ENCODE measurements around the gene TCP11L1. TPM values are rescaled to one million over a fixed set of nuclear protein-coding genes. Genes with fewer than 3 reads are reported as not detected.

TCP11L1 gene
- total RNA-seq, 1 experiment from 2014 or later = 16.8 TPM

DNA sequence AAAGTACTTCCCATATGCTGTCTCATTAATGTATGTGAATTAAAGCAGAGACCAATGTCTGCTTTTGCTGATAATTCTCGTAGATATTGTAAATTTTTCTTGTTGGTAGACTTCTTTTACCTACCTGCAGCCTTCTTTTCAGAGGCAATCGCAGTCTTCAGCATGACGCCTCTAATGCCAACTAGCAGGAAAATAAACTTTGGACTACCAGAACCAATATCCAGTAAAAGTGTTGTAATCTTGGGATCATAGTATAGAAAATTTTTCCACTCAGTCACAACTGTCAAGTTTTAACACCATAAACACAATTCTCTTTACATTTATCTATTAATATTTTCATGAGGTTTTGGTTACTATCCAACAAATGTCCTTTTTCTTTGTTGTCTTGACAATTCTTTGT lies 21.4 kb upstream of the TCP11L1 start:
- ChIA-PET CTCF (no interaction called here), POLR2A (no interaction called here)
- no peaks in the 10 kb centered on the region for H3K36me3 Mint-ChIP-seq
- peaks cover 38% of the 10 kb centered on the region for H3K27me3 Mint-ChIP-seq (ENCODE audit: low read depth)
- ATAC-seq = no peak
- H3K27ac Mint-ChIP-seq = no peak overlapping the region
- H3K4me3 Mint-ChIP-seq = no peak overlapping the region
- H3K4me1 Mint-ChIP-seq = peaks cover 18% of the 10 kb centered on the region
- TF ChIP-seq RELA (CRISPR knock-in tag; IDR thresholded peaks at IDR 0.05; ENCODE audit: borderline replicate concordance) = no peak
- no peak for TF ChIP-seq ZNF396 (CRISPR knock-in tag; IDR thresholded peaks at IDR 0.05; ENCODE audit: borderline replicate concordance)
- no peak for TF ChIP-seq ZNF219 (CRISPR knock-in tag; IDR thresholded peaks at IDR 0.05; ENCODE audit: borderline replicate concordance)
- DNase-seq (ENCODE audit: low spot score) = no peak
- H3K9me3 Mint-ChIP-seq = no peaks in the 10 kb centered on the region

DNA sequence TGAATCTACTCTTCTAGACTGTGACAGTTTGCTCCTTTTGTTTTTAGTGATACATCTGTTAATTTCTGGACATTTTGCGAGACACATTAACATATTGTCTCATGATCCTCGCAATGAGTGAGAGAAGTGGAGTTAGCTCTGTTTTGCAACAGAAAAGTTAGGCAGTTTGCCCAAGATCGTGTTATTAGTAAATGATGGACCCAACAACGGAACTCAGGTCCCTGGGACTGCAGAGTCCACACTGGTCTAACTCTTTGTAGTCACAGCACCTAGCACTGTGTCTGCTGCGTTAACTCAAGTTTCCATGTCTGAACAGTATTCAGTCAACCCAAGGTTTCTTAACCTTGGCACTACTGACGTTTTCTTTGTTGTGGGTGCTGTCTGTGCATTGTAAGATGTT lies 20.5 kb upstream of the TCP11L1 start:
- Mint-ChIP-seq H3K4me3 (no peak overlapping the region), H3K4me1 (peaks cover 19% of the 10 kb centered on the region), H3K27me3 (ENCODE audit: low read depth) (peaks cover 37% of the 10 kb centered on the region), H3K9me3 (no peaks in the 10 kb centered on the region), H3K36me3 (no peaks in the 10 kb centered on the region), H3K27ac (no peak overlapping the region)
- CTCF ChIA-PET = no interaction called here
- no peak for DNase-seq (ENCODE audit: low spot score)
- TF ChIP-seq, protein P1, sequence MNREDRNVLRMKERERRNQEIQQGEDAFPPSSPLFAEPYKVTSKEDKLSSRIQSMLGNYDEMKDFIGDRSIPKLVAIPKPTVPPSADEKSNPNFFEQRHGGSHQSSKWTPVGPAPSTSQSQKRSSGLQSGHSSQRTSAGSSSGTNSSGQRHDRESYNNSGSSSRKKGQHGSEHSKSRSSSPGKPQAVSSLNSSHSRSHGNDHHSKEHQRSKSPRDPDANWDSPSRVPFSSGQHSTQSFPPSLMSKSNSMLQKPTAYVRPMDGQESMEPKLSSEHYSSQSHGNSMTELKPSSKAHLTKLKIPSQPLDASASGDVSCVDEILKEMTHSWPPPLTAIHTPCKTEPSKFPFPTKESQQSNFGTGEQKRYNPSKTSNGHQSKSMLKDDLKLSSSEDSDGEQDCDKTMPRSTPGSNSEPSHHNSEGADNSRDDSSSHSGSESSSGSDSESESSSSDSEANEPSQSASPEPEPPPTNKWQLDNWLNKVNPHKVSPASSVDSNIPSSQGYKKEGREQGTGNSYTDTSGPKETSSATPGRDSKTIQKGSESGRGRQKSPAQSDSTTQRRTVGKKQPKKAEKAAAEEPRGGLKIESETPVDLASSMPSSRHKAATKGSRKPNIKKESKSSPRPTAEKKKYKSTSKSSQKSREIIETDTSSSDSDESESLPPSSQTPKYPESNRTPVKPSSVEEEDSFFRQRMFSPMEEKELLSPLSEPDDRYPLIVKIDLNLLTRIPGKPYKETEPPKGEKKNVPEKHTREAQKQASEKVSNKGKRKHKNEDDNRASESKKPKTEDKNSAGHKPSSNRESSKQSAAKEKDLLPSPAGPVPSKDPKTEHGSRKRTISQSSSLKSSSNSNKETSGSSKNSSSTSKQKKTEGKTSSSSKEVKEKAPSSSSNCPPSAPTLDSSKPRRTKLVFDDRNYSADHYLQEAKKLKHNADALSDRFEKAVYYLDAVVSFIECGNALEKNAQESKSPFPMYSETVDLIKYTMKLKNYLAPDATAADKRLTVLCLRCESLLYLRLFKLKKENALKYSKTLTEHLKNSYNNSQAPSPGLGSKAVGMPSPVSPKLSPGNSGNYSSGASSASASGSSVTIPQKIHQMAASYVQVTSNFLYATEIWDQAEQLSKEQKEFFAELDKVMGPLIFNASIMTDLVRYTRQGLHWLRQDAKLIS (CRISPR knock-in tag; IDR thresholded peaks at IDR 0.05; ENCODE audit: borderline replicate concordance) = no peak
- TF ChIP-seq CREB1 (CRISPR knock-in tag; IDR thresholded peaks at IDR 0.05) (no peak), SMAD4 (CRISPR knock-in tag; IDR thresholded peaks at IDR 0.05) (no peak), TEAD4 (CRISPR knock-in tag; IDR thresholded peaks at IDR 0.05) (no peak), ATF1 (CRISPR knock-in tag; IDR thresholded peaks at IDR 0.05) (no peak)
- TF ChIP-seq, protein P2, sequence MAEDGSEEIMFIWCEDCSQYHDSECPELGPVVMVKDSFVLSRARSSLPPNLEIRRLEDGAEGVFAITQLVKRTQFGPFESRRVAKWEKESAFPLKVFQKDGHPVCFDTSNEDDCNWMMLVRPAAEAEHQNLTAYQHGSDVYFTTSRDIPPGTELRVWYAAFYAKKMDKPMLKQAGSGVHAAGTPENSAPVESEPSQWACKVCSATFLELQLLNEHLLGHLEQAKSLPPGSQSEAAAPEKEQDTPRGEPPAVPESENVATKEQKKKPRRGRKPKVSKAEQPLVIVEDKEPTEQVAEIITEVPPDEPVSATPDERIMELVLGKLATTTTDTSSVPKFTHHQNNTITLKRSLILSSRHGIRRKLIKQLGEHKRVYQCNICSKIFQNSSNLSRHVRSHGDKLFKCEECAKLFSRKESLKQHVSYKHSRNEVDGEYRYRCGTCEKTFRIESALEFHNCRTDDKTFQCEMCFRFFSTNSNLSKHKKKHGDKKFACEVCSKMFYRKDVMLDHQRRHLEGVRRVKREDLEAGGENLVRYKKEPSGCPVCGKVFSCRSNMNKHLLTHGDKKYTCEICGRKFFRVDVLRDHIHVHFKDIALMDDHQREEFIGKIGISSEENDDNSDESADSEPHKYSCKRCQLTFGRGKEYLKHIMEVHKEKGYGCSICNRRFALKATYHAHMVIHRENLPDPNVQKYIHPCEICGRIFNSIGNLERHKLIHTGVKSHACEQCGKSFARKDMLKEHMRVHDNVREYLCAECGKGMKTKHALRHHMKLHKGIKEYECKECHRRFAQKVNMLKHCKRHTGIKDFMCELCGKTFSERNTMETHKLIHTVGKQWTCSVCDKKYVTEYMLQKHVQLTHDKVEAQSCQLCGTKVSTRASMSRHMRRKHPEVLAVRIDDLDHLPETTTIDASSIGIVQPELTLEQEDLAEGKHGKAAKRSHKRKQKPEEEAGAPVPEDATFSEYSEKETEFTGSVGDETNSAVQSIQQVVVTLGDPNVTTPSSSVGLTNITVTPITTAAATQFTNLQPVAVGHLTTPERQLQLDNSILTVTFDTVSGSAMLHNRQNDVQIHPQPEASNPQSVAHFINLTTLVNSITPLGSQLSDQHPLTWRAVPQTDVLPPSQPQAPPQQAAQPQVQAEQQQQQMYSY (CRISPR knock-in tag; IDR thresholded peaks at IDR 0.05) = no peak
- TF ChIP-seq, protein P3, sequence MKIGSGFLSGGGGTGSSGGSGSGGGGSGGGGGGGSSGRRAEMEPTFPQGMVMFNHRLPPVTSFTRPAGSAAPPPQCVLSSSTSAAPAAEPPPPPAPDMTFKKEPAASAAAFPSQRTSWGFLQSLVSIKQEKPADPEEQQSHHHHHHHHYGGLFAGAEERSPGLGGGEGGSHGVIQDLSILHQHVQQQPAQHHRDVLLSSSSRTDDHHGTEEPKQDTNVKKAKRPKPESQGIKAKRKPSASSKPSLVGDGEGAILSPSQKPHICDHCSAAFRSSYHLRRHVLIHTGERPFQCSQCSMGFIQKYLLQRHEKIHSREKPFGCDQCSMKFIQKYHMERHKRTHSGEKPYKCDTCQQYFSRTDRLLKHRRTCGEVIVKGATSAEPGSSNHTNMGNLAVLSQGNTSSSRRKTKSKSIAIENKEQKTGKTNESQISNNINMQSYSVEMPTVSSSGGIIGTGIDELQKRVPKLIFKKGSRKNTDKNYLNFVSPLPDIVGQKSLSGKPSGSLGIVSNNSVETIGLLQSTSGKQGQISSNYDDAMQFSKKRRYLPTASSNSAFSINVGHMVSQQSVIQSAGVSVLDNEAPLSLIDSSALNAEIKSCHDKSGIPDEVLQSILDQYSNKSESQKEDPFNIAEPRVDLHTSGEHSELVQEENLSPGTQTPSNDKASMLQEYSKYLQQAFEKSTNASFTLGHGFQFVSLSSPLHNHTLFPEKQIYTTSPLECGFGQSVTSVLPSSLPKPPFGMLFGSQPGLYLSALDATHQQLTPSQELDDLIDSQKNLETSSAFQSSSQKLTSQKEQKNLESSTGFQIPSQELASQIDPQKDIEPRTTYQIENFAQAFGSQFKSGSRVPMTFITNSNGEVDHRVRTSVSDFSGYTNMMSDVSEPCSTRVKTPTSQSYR (CRISPR knock-in tag; IDR thresholded peaks at IDR 0.05) = no peak
- no peak for ATAC-seq
- POLR2A ChIA-PET = no interaction called here

DNA sequence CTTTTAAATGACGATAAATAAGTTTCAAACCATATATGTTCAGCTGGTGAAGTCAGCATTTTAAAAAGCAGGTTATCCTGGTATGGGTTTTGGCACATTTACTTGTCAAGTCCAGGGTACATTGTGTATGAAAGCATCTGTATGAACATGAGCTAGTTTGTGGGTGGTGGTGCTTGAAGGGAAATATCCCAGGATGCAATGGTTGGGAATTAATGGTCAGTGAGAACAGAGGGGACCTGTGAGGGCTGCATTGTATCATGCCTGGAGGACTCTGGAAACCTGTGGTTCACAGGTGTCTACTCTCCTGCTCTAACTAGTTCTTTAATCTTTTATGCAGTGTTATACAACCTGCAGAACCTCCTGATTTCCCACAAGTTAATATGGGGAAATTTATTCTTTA lies 17.9 kb upstream of the TCP11L1 start:
- H3K9me3 Mint-ChIP-seq = no peaks in the 10 kb centered on the region
- no peaks in the 10 kb centered on the region for H3K36me3 Mint-ChIP-seq
- DNase-seq (ENCODE audit: low spot score) (no peak), ATAC-seq (no peak)
- POLR2A ChIA-PET = no interaction called here
- H3K27me3 Mint-ChIP-seq (ENCODE audit: low read depth) = peaks cover 15% of the 10 kb centered on the region
- CTCF ChIA-PET = interaction anchor here (0.5 to 1.7 kb wide), 3 partner anchors 44 to 495 kb away, joined by 3 to 5 read pairs (median 4); no protein-coding TSS in a partner anchor
- peaks cover 32% of the 10 kb centered on the region for H3K4me1 Mint-ChIP-seq
- H3K4me3 Mint-ChIP-seq = no peak overlapping the region
- H3K27ac Mint-ChIP-seq = no peak overlapping the region
- TF ChIP-seq, protein P4, sequence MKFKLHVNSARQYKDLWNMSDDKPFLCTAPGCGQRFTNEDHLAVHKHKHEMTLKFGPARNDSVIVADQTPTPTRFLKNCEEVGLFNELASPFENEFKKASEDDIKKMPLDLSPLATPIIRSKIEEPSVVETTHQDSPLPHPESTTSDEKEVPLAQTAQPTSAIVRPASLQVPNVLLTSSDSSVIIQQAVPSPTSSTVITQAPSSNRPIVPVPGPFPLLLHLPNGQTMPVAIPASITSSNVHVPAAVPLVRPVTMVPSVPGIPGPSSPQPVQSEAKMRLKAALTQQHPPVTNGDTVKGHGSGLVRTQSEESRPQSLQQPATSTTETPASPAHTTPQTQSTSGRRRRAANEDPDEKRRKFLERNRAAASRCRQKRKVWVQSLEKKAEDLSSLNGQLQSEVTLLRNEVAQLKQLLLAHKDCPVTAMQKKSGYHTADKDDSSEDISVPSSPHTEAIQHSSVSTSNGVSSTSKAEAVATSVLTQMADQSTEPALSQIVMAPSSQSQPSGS (CRISPR knock-in tag; IDR thresholded peaks at IDR 0.05; ENCODE audit: borderline replicate concordance, low read depth) = no peak
- no peak for TF ChIP-seq PRRX2 (CRISPR knock-in tag; IDR thresholded peaks at IDR 0.05)
- TF ChIP-seq FOXJ3 (CRISPR knock-in tag; IDR thresholded peaks at IDR 0.05; ENCODE audit: borderline replicate concordance) = no peak
- TF ChIP-seq, protein P5, sequence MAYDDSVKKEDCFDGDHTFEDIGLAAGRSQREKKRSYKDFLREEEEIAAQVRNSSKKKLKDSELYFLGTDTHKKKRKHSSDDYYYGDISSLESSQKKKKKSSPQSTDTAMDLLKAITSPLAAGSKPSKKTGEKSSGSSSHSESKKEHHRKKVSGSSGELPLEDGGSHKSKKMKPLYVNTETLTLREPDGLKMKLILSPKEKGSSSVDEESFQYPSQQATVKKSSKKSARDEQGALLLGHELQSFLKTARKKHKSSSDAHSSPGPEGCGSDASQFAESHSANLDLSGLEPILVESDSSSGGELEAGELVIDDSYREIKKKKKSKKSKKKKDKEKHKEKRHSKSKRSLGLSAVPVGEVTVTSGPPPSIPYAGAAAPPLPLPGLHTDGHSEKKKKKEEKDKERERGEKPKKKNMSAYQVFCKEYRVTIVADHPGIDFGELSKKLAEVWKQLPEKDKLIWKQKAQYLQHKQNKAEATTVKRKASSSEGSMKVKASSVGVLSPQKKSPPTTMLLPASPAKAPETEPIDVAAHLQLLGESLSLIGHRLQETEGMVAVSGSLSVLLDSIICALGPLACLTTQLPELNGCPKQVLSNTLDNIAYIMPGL (CRISPR knock-in tag; IDR thresholded peaks at IDR 0.05) = no peak
- TF ChIP-seq, protein P6, sequence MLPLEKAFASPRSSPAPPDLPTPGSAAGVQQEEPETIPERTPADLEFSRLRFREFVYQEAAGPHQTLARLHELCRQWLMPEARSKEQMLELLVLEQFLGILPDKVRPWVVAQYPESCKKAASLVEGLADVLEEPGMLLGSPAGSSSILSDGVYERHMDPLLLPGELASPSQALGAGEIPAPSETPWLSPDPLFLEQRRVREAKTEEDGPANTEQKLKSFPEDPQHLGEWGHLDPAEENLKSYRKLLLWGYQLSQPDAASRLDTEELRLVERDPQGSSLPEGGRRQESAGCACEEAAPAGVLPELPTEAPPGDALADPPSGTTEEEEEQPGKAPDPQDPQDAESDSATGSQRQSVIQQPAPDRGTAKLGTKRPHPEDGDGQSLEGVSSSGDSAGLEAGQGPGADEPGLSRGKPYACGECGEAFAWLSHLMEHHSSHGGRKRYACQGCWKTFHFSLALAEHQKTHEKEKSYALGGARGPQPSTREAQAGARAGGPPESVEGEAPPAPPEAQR (CRISPR knock-in tag; IDR thresholded peaks at IDR 0.05) = no peak
- no peak for TF ChIP-seq TEAD4 (CRISPR knock-in tag; IDR thresholded peaks at IDR 0.05)
- TF ChIP-seq ZNF232 (CRISPR knock-in tag; IDR thresholded peaks at IDR 0.05) = no peak
- no peak for TF ChIP-seq SP1 (CRISPR knock-in tag; conservative IDR thresholded peaks at IDR 0.05)

All from WTC11 (cell line).